ENCODE results near the gene COL5A1. TPM values are rescaled to one million over a fixed set of nuclear protein-coding genes. Genes with fewer than 3 reads are reported as not detected.

The COL5A1 gene
- total RNA-seq, 1 donor from 2014 or later: not detected

DNA sequence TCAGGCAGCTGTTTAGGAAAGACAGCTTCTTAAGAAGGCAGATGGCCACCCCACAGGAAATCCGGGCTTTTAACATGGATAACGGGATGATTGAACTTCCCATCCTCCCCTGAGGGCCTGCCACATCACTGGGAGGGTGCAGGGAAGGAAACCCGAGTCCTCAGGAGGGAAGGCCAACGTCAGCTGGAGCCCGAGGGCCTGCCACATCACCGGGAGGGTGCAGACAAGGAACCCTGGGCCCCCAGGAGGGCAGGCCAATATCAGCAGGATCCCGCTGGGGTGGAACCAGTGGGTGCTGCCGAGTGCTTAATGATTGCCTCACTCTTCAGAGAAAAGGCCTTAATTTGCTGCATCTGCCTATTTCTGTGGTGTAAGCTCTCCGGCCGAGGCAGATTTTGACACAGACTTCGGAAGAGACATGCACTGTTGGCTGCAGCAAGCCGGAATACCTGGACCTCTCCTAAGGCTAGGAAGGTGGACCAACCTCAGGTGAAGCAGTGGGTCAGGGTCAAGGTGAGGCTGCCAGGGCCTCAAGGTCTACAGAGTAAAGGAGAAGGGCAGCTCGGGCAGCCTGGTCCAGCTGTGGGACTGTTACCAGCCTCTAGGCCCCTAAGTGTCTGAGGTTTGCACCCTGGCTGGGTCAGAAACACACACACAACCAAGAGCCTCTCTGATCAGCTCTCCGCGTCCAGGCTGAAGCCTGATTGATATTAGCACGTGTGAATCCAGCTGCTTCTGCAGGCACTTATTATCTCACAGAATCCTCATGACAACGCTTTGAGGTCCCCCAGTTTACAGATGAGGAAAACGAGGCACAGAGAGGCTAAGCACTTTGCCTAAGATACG lies 14.8 kb upstream of the COL5A1 start:
- Mint-ChIP-seq H3K36me3 (ENCODE audit: low read depth) (no peaks in the 10 kb centered on the region), H3K4me3 (no peak overlapping the region), H3K27me3 (no peaks in the 10 kb centered on the region), H3K4me1 (no peaks in the 10 kb centered on the region), H3K9me3 (no peaks in the 10 kb centered on the region), H3K27ac (no peak overlapping the region)
- DNase-seq: no peak
- intact Hi-C loops (cut with micrococcal nuclease): no loop called here

- Mint-ChIP-seq H3K4me1 (no peaks in the 10 kb centered on the region), H3K27me3 (no peaks in the 10 kb centered on the region), H3K4me3 (no peak overlapping the region), H3K27ac (no peak overlapping the region), H3K36me3 (ENCODE audit: low read depth) (no peaks in the 10 kb centered on the region), H3K9me3 (no peaks in the 10 kb centered on the region)
- no peak for DNase-seq
- intact Hi-C loops (cut with micrococcal nuclease): no loop called here
Measured at GRCh38 chr9:134627417-134628353, 13.9 kb upstream of the COL5A1 start.

GRCh38 chr9:134628354-134628736 lies 13.3 kb upstream of the COL5A1 start:
- no peaks in the 10 kb centered on the region for H3K27me3 Mint-ChIP-seq
- H3K27ac Mint-ChIP-seq: no peak overlapping the region
- DNase-seq: no peak
- no peaks in the 10 kb centered on the region for H3K36me3 Mint-ChIP-seq (ENCODE audit: low read depth)
- intact Hi-C loops (cut with micrococcal nuclease): no loop called here
- no peak overlapping the region for H3K4me3 Mint-ChIP-seq
- no peaks in the 10 kb centered on the region for H3K4me1 Mint-ChIP-seq
- H3K9me3 Mint-ChIP-seq: no peaks in the 10 kb centered on the region

DNA sequence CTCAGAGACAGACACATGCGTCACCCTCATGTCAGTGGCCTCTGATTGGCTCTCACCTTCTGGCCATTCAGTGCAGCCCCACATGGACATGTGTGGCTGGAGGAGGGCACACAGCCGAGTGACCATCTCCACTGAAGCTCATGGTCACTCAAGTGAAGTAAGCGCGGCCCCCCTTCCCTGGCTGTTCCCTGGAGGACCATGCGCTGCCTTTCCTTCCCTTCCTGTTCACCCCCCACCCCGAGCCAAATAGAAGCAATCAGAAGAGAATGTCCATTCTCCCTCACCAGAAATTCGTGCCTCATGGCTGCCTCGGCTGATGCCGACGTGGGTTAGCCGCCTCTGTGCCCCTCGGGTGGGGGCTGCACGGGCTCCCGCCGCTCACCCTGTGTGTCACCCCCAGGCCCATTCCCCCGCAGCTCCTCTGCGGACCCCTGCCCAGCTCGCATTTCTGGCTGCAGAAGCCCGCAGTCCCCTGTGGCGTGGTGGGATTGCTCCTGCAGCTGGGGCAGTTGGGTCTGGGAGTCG lies 12.5 kb upstream of the COL5A1 start:
- H3K9me3 Mint-ChIP-seq: no peaks in the 10 kb centered on the region
- H3K27ac Mint-ChIP-seq: no peak overlapping the region

GRCh38 chr9:134629586-134630392 lies 11.8 kb upstream of the COL5A1 start:
- Mint-ChIP-seq H3K27me3 (no peaks in the 10 kb centered on the region), H3K9me3 (no peaks in the 10 kb centered on the region), H3K4me1 (no peaks in the 10 kb centered on the region), H3K27ac (no peak overlapping the region), H3K36me3 (ENCODE audit: low read depth) (no peaks in the 10 kb centered on the region), H3K4me3 (no peak overlapping the region)
- intact Hi-C loops (cut with micrococcal nuclease): no loop called here
- DNase-seq: no peak

More for the DNA sequence above, 12.5 kb upstream of the COL5A1 start:
- no peak for DNase-seq
- intact Hi-C loops (cut with micrococcal nuclease): no loop called here
- H3K4me3 Mint-ChIP-seq: no peak overlapping the region
- H3K27me3 Mint-ChIP-seq: no peaks in the 10 kb centered on the region
- H3K4me1 Mint-ChIP-seq: no peaks in the 10 kb centered on the region
- H3K36me3 Mint-ChIP-seq (ENCODE audit: low read depth): no peaks in the 10 kb centered on the region

DNA sequence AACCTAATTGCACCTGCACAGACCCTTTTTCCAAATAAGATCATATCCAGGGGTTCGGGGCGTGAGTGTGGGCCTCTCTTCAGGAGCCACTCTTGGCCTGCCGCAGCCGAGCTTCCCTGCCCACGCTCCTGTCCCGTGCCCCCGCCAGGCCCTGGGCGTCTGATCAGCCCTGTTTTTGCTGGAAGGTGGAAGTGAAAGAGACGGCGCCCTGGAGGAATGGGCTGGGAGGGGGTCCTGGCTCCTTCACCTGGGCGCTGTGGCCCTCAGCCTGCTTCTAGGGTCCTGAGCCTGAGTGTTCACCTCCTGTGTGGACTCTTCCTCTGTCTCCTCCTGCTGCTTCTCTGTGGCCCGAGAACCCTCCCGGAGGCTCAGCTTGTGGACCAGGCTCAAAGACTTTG lies 11.2 kb upstream of the COL5A1 start:
- H3K9me3 Mint-ChIP-seq: no peaks in the 10 kb centered on the region
- H3K27me3 Mint-ChIP-seq: no peaks in the 10 kb centered on the region
- no peaks in the 10 kb centered on the region for H3K36me3 Mint-ChIP-seq (ENCODE audit: low read depth)
- no peak overlapping the region for H3K27ac Mint-ChIP-seq
- no peak for DNase-seq
- no peak overlapping the region for H3K4me3 Mint-ChIP-seq
- no peaks in the 10 kb centered on the region for H3K4me1 Mint-ChIP-seq
- intact Hi-C loops (cut with micrococcal nuclease): no loop called here

GRCh38 chr9:134630861-134631260 lies 10.7 kb upstream of the COL5A1 start:
- intact Hi-C loops (cut with micrococcal nuclease): no loop called here
- Mint-ChIP-seq H3K27me3 (no peaks in the 10 kb centered on the region), H3K4me3 (no peak overlapping the region), H3K36me3 (ENCODE audit: low read depth) (no peaks in the 10 kb centered on the region), H3K9me3 (no peaks in the 10 kb centered on the region), H3K4me1 (no peaks in the 10 kb centered on the region), H3K27ac (no peak overlapping the region)
- no peak for DNase-seq

GRCh38 chr9:134631881-134632280 lies 9.7 kb upstream of the COL5A1 start:
- H3K27ac Mint-ChIP-seq: no peak overlapping the region
- intact Hi-C loops (cut with micrococcal nuclease): no loop called here
- H3K36me3 Mint-ChIP-seq (ENCODE audit: low read depth): no peaks in the 10 kb centered on the region
- DNase-seq: no peak
- H3K4me1 Mint-ChIP-seq: no peaks in the 10 kb centered on the region
- no peak overlapping the region for H3K4me3 Mint-ChIP-seq
- H3K27me3 Mint-ChIP-seq: no peaks in the 10 kb centered on the region
- H3K9me3 Mint-ChIP-seq: no peaks in the 10 kb centered on the region

DNA sequence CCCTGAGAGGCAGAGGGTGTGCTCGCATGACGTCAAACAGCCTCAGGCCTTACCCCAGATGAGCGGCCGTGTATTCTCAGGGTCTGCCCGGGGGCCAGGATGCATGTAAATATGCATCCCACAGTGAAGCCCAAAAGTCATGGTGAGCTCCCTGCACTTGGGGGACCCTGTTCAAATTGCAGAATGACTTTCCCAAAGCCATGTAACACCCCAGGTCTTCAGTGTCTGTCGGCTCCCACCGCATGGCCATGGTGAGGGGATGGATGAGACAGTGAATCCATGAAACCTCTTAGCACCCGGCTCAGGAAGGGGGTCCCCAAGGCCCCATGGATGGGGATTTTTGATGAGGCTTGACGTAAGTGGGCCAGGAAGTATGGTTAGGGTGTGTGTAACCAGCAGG lies 9.3 kb upstream of the COL5A1 start:
- no peak overlapping the region for H3K27ac Mint-ChIP-seq
- no peak overlapping the region for H3K4me3 Mint-ChIP-seq
- no peaks in the 10 kb centered on the region for H3K4me1 Mint-ChIP-seq
- H3K9me3 Mint-ChIP-seq: no peaks in the 10 kb centered on the region
- no peaks in the 10 kb centered on the region for H3K27me3 Mint-ChIP-seq
- no peak for DNase-seq
- intact Hi-C loops (cut with micrococcal nuclease): no loop called here
- no peaks in the 10 kb centered on the region for H3K36me3 Mint-ChIP-seq (ENCODE audit: low read depth)

DNA sequence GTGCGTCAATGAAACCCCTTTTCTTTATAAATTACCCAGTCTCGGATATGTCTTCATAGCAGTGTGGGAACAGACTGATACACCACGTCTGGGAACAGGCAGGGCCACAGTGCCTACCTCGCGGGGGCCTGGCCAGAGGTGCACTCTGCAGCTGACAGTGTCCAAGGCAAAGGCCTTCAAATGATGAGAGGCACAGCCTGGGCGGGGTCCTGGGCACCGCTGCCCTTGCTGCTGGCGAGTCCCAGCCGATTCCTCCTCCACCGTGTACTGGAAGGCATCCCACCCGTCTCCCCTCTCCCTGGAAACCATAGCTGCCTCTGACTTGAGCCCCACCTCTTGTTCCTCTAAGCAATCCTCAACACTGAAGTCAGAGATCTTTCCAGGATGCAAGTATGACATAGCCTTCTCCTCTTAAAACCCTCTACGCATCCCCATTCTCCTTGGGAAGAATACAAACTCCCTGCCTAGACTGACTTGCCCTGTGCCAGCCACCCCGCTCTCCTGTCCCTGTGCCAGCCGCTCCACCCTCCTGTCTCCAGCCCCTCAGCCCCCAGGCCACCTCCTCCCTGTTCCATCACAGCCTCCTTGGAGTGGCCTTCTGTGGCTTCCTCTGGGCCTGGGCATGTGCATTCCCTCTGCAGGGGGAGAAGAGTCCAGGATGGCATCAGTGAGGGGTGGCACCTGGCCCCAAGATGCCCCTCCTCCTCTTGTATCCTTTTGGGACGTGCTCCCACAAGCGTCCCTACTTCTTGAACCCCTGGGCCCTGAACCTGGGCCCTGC lies 8.1 kb upstream of the COL5A1 start:
- no peak overlapping the region for H3K27ac Mint-ChIP-seq
- no peaks in the 10 kb centered on the region for H3K4me1 Mint-ChIP-seq
- no peak for DNase-seq

GRCh38 chr9:134634176-134634575 lies 7.4 kb upstream of the COL5A1 start:
- Mint-ChIP-seq H3K27ac (no peak overlapping the region), H3K27me3 (no peaks in the 10 kb centered on the region), H3K9me3 (no peaks in the 10 kb centered on the region), H3K4me3 (no peak overlapping the region), H3K36me3 (ENCODE audit: low read depth) (no peaks in the 10 kb centered on the region), H3K4me1 (no peaks in the 10 kb centered on the region)
- intact Hi-C loops (cut with micrococcal nuclease): no loop called here
- DNase-seq: no peak

More for the DNA sequence above, 8.1 kb upstream of the COL5A1 start:
- no peak overlapping the region for H3K4me3 Mint-ChIP-seq
- no peaks in the 10 kb centered on the region for H3K27me3 Mint-ChIP-seq
- intact Hi-C loops (cut with micrococcal nuclease): no loop called here
- H3K9me3 Mint-ChIP-seq: no peaks in the 10 kb centered on the region
- H3K36me3 Mint-ChIP-seq (ENCODE audit: low read depth): no peaks in the 10 kb centered on the region

- no peaks in the 10 kb centered on the region for H3K27me3 Mint-ChIP-seq
- no peak overlapping the region for H3K27ac Mint-ChIP-seq
- H3K9me3 Mint-ChIP-seq: no peaks in the 10 kb centered on the region
- H3K4me3 Mint-ChIP-seq: no peak overlapping the region
- H3K4me1 Mint-ChIP-seq: no peaks in the 10 kb centered on the region
- intact Hi-C loops (cut with micrococcal nuclease): no loop called here
- DNase-seq: no peak
- no peaks in the 10 kb centered on the region for H3K36me3 Mint-ChIP-seq (ENCODE audit: low read depth)
Measured at GRCh38 chr9:134634667-134635230, 6.9 kb upstream of the COL5A1 start.

Data from activated CD4-positive, alpha-beta T cell treated with anti-CD3 and anti-CD28 coated beads, Interleukin-2, amount 10 ng/mL, durations not matched to agents 24 days and 14 days (primary cell).